ENCODE data around the gene ANKRD55. TPM values are rescaled to one million over a fixed set of nuclear protein-coding genes. Genes with fewer than 3 reads are reported as not detected.
"Not testable (repeated sequence)": the region's sequence is repeated elsewhere in the genome, so short reads cannot be mapped to it uniquely, and the experiment has no call there.

Gene ANKRD55
- total RNA-seq, 4 donors from 2014 or later, result 0.17 to 0.37 (median 0.32) TPM; not detected in 1

GRCh38 chr5:56215019-56215830, 17.9 kb downstream of the ANKRD55 start:
- no peak overlapping the region for H3K4me3 ChIP-seq (ENCODE audit: low read depth, poor library complexity, severe bottlenecking)
- DNase-seq (ENCODE audit: low spot score in 2 of 2), result no peak
- intact Hi-C loops (cut with DNase I; ENCODE audit: low total_unique reads), result no loop called here
- TF ChIP-seq CTCF (IDR thresholded peaks at IDR 0.05) (no peak), POLR2A (IDR thresholded peaks at IDR 0.05) (no peak)
- 87 to 92% methylated on average over 7 of the region's 7 CpGs for WGBS, 2 donors

GRCh38 chr5:56213886-56214535, 19.1 kb downstream of the ANKRD55 start:
- 86 to 87% methylated on average over 4 of the region's 4 CpGs for WGBS, 2 donors
- intact Hi-C loops (cut with DNase I; ENCODE audit: low total_unique reads); DNase-seq (ENCODE audit: low spot score in 2 of 2); H3K4me3 ChIP-seq (ENCODE audit: low read depth, poor library complexity, severe bottlenecking): not testable (repeated sequence)

DNA sequence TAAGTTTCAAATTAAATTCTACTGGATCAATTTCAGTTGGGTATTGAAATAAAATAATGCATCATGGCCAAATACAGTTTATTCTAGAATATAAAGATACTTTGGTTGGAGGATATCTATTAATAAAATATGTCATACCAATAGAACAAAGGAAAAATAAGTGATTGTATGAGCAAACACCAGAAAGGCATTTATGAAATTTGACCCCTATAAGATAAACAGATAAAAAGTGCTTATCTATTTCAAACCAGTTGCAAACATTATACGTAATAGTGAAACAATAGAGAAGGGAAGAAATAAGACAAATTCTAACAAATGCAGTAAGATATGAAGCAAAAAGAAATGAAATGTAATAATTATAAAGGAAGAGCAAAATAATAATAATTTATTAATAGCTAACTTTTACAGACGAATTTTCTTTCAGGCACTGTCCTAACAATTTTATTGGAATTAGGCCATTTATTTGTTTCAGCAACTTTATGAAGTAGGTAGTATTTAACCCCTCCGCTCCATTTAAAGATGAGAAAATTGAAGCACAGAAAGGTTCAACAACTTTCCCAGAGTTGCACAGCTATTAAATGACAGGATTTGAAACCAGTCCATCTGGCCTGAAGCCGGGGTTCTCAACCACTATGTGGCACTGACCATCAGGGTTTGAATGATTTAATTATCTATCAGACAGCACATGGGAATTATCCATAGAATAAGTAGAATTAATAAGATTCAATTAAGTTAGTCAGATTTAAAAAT, 20.8 kb downstream of the ANKRD55 start:
- 69 to 72% methylated on average over 4 of the region's 4 CpGs for WGBS, 2 donors

DNA sequence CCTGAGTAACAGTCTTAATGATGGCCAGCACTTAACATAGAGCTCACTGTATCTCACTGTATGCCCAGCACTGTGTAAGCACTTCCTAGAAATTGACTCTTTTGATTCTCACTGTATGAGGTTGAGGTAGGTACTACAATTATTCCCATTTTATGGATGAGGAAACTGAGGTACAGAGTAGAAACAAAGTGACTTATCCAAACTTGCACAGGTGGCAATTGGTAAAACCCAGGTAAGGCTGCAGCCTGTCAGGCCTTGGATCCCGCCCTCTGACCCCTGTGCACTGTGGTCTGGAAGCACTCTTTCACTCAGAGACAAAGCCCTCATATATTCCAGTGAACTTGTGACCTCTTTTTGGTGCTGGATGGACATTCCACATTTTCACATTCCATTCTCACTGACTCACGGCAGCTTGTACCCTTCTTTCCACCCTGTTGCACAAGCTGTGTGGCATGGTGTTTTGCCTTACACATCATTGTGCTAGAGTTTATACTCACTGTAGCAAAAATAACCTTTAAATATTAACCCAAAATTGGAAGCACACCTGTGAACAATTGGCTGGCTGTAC, 21.7 kb downstream of the ANKRD55 start:
- intact Hi-C loops (cut with DNase I; ENCODE audit: low total_unique reads), result no loop called here
- 59 to 69% methylated on average over 2 of the region's 2 CpGs for WGBS, 2 donors
- no peak for DNase-seq (ENCODE audit: low spot score in 2 of 2)
- TF ChIP-seq CTCF (IDR thresholded peaks at IDR 0.05) (no peak), POLR2A (IDR thresholded peaks at IDR 0.05) (no peak)
- H3K4me3 ChIP-seq (ENCODE audit: low read depth, poor library complexity, severe bottlenecking), result no peak overlapping the region

More for the DNA sequence above, 20.8 kb downstream of the ANKRD55 start:
- intact Hi-C loops (cut with DNase I; ENCODE audit: low total_unique reads), result no loop called here
- H3K4me3 ChIP-seq (ENCODE audit: low read depth, poor library complexity, severe bottlenecking), result no peak overlapping the region
- no peak for DNase-seq (ENCODE audit: low spot score in 2 of 2)
- TF ChIP-seq CTCF (IDR thresholded peaks at IDR 0.05) (no peak), POLR2A (IDR thresholded peaks at IDR 0.05) (no peak)

GRCh38 chr5:56208681-56209080, 24.4 kb downstream of the ANKRD55 start:
- WGBS, 2 donors, result 95 to 97% methylated on average over 9 of the region's 9 CpGs
- no peak for DNase-seq (ENCODE audit: low spot score in 2 of 2)
- no peak overlapping the region for H3K4me3 ChIP-seq (ENCODE audit: low read depth, poor library complexity, severe bottlenecking)
- intact Hi-C loops (cut with DNase I; ENCODE audit: low total_unique reads), result loop anchor here (10.0 kb wide), 1 partner anchor 274 kb away; no protein-coding TSS in a partner anchor
- TF ChIP-seq POLR2A (IDR thresholded peaks at IDR 0.05) (no peak), CTCF (IDR thresholded peaks at IDR 0.05) (no peak)

All from lower leg skin (tissue), 4 donors.